LHCN-M2 (cell line): ENCODE measurements around the gene NAALADL1. TPM values are rescaled to one million over a fixed set of nuclear protein-coding genes. Genes with fewer than 3 reads are reported as not detected.

Experiments used
- DNase-seq: peaks from one replicate; pipeline ENCODE4 v3.0.0-alpha.2; 2012; ENCODE audit warnings: low read depth
- polyA plus RNA-seq: library from polyadenylated mRNA; unstranded; fragments of >200 nt; gene quantifications from one replicate; pipeline ENCODE4 v1.2.1, GENCODE V29; 2012; ENCODE audit warnings: missing spikeins
- total RNA-seq: library from RNA; depleted of rRNA; stranded (reverse); fragments of >200 nt; gene quantifications from 2 replicates; pipeline ENCODE4 v1.2.3, GENCODE V29; 2014; rRNA removed

NAALADL1 gene, protein sequence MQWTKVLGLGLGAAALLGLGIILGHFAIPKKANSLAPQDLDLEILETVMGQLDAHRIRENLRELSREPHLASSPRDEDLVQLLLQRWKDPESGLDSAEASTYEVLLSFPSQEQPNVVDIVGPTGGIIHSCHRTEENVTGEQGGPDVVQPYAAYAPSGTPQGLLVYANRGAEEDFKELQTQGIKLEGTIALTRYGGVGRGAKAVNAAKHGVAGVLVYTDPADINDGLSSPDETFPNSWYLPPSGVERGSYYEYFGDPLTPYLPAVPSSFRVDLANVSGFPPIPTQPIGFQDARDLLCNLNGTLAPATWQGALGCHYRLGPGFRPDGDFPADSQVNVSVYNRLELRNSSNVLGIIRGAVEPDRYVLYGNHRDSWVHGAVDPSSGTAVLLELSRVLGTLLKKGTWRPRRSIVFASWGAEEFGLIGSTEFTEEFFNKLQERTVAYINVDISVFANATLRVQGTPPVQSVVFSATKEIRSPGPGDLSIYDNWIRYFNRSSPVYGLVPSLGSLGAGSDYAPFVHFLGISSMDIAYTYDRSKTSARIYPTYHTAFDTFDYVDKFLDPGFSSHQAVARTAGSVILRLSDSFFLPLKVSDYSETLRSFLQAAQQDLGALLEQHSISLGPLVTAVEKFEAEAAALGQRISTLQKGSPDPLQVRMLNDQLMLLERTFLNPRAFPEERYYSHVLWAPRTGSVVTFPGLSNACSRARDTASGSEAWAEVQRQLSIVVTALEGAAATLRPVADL
- total RNA-seq, result not detected in 2 replicates
- not detected for polyA plus RNA-seq

DNA sequence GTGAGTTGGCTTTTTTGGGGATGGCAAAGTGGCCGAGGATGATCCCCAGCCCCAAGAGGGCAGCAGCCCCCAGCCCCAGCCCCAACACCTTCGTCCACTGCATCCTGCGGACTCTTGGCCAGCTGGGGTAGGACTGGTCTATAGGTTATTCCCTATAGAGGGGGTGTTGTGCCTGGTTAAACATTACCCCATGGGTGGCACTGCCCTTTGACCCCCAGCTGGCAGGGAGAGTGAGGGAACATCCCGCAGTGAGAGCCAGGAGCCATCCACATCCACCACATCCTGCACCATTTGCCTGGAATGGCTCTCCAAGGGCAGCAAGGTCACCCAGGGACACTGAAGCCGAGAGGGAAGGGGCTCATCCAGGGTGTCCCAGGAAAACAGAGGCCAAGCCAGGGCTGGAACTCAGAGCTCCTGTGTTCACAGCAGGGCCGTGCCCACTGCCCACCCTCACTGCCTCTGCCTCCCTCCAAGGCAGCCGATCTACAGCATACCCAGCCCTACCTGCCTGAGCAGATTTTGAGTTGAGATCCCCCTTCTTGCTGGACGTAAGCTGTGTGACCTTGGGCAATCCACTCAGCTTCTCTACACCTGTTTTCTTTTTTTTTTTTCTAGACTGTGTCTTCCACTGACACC is at the start of gene NAALADL1:
Gene NAALADL1, minus strand, starts transcription at position 135 of the 636 bp plus-strand sequence. Its CDS starts 32 bp downstream, at position 103.
- DNase-seq, result no peak

DNA sequence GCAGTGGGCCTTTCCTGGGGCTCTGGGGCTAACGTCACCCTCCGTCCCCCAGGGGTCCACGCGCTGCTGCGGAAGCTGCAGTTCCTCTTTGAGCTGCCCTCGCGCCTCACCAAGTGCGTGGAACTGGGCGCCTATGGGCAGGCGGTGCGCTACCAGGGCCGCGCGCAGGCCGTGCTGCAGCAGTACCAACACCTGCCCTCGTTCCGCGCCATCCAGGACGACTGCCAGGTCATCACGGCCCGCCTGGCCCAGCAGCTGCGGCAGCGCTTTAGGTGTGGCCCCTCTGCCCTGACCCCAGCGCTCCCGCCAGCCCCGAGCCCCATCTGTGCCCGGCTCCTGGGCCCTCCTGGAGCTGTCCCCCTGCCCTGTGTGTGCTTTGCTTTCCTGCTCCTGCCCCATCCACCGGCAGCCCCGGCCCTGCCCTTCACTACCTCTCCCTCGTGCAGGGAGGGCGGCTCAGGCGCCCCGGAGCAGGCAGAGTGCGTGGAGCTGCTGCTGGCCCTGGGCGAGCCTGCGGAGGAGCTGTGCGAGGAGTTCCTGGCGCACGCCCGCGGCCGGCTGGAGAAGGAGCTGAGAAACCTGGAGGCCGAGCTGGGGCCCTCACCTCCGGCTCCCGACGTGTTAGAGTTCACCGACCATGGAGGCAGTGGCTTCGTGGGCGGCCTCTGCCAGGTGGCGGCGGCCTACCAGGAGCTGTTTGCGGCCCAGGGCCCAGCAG is 49.6 kb upstream of the NAALADL1 start:
- no peak for DNase-seq

DNA sequence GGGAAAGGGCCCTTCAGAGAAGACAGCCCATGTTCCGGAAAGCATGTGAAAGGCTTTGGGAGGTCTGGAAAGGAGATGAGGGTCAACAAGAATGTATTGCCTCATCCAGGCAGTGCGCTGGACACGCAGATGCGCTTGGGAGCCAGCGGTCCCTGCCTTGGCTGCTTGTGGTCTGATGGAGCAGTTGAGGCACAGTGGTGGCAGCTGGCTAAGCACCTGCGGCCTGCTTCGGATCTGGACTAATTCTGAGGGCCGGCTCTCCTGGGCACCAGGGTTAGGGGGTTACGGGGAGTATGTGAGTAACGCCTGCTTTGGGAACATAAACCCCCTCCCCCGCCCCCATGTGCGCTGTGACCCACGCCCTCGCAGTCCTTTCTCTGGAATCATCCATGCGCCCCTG is 48.7 kb upstream of the NAALADL1 start:
- no peak for DNase-seq

DNA sequence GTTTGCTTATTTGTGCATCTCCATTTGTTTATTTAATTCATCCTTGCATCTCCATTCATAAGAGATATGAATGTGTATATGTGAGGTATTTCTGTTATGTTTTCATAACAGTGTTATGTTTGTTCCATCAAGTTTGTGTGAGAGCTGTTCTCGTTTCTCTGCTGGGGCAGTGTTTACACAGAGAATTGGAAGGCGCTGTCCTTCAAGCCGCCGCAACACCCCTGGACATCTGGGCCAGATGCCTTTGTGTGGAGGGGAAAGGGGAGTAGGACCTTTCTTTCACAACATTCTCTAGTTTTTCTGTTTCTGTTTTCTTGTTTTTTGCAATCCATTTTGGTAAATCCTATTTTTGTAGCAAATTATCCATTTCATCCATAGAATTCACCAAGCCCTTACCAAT is 46.3 kb upstream of the NAALADL1 start:
- DNase-seq, result no peak

DNA sequence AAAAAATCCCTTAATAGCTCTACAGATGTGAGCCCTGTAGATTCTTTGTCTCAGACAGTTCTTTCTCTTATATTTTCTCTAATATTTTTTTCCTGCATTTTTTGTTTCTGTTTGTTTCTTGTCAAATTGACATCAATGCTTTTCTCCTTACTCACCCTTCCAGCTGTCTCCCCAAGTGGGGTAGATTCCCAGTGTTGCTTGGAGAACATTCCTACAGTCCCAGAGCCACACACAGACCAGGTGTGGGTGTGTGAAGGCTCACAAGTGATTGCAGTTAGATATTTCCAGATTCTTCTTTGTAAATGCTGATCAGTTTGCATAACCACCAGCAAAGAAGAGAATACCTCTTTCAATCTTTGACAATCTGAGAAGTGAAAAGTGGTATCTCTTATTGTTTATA is 45.1 kb upstream of the NAALADL1 start:
- peak; percentile 71 for DNase-seq

DNA sequence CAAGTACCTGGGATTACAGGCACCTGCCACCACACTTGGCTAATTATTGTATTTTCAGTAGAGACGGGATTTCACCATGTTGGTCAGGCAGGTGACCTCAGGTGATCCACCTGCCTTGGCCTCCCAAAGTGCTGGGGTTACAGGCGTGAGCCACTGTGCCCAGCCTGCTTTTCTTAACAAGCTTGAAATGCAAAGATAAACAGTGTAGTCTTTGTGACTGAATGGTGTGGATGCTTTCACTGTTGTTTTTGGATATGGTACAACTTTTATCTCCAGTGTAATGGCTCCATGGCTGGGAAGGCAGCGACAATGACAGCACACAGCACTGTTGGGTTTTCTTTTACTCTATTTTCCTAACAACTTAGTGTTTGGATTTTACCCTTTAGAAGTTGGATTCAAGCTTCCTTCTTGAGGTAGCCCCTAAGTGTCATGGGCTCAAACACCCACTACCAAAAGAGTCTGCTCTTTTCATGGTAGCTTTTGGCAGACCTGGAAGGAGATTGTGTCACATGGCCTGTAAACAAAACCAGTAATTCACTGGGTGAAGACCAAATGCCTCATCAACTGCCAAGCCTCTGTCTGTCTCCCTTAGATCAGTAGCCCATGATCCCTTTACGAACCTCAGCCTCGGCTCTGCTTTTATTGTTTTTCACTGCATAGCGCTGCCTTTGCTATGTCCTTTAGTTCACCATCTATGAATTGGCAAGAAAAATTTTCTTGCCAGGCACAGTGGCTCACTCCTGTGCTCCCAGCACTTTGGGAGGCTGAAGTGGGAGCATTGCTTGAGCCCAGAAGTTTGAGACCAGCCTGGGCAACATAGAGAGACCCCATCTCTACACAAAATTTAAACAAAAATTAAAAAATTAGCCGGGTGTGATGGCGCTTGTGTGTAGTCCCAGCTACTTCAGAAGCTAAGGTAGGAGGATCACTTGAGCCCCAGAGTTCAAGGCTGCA is 44.1 kb upstream of the NAALADL1 start:
- no peak for DNase-seq

DNA sequence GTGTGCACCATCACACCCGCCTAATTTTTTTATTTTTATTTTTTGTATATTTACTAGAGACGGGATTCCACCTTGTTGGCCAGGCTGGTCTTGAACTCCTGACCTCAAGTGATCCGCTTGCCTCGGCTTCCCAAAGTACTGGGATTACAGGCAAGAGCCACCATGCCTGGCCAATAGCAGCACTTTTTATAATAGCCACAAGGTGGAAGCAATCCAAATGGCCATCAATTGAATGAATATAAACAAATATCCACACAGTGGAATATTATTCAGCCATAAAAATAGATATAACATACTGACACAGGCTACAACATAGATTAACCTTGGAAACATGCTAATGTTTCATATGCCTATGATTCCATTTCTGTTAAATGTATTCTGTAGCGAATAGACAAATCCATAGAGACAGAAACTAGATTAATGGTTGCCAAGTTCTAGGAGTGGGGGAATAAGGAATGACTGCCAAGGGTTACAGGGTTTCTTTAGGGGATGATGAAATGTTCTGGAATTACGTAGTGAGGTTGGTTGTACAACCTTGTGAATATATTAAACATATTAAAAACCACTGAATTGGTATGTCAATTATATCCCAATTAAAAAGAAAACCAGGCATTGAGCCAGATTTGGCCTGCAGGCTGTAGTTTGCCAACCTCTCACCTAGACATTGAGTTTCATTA is 42.5 kb upstream of the NAALADL1 start:
- DNase-seq, result no peak

DNA sequence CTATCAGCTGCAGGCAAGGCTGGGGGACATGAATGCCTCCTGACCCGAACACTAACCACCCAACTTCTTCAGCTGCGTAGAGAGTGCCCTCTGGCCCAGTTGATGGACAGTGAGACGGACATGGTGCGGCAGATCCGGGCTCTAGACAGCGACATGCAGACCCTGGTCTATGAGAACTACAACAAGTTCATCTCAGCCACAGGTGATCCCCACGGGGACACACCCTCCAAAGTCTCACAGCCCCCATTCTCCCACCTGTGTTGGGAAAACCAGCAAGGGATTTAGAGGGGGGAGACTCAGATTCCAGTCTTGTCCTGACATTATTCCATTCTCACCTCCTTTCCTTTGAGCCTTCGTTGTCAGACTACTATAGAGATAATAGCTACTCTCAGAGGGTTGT is 38.6 kb upstream of the NAALADL1 start:
- no peak for DNase-seq

DNA sequence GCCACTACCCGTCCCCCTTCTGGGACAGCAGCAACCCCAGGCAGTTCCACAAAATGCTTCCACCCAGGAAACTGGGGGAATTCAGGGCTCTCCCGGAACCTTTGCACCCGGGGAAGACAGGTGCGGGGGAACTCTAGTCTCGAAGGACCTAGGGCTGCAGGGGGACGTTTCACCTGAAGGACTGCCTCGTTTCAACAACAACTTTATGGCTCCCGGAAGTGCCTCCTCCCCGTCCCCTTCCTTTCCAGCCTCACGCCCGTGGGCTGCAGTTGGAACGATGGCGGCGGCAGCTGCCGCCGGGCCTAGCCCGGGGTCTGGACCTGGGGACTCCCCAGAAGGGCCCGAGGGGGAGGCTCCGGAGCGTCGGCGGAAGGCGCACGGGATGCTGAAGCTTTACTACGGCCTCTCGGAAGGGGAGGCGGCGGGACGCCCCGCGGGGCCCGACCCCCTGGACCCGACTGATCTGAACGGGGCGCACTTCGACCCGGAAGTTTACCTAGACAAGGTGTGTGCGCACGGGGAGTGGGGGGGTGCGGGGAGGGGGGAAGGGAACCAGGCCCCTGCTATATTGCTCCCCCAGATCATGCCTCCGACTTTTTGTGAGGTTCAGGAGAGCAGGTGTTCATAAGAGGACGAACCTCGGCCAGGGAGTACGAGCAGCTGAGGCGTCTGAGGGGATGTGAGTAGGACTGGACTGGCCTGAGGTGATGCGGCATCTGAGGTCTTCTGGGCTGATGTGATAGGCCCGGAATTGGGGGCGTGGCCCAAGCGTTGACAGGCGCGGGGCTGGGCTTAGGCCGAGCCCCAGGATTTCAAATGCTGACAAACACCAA is 37.8 kb upstream of the NAALADL1 start, which contains the start of gene VPS51:
Gene VPS51, plus strand, starts transcription at position 241 of the 833 bp plus-strand sequence. Its CDS starts 37 bp downstream, at position 278.
- peak; percentile 86 for DNase-seq

DNA sequence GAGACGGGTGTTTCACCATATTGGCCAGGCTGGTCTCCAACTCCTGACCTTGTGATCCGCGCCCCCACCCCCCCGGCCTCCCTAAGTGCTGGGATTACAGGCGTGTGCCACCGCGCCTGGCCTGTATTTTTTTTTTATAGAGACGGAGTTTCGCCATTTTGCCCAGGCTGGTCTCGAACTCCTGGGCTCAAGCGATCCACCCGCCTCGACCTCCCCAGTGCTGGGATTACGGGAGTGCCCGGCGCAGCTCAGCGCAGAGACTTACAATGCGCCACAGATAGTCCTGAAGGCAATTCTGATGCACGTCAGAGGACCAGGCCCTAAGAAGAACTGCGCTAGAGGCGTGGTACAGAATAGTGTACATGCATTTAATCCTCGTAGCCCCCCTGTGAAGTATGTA is 37.1 kb upstream of the NAALADL1 start:
- no peak for DNase-seq

DNA sequence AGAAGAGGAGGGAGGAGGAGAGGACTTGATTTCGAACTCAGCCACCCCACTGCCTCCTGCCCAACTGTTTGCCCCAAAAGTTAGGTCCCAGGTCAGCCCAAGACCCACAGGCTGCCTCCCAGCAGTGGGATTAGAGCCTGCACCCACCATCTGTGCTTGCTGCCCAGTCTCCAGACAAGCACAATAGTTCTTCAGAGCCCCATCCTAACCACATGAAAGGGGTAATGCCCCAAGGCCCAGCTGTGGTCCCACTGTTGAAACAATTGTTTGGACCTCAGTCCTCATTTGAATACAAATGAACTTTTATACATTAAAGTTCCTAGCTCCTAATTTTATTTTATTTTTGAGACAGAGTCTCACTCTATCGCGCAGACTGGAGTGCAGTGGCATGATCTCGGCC is 32.3 kb upstream of the NAALADL1 start:
- no peak for DNase-seq

DNA sequence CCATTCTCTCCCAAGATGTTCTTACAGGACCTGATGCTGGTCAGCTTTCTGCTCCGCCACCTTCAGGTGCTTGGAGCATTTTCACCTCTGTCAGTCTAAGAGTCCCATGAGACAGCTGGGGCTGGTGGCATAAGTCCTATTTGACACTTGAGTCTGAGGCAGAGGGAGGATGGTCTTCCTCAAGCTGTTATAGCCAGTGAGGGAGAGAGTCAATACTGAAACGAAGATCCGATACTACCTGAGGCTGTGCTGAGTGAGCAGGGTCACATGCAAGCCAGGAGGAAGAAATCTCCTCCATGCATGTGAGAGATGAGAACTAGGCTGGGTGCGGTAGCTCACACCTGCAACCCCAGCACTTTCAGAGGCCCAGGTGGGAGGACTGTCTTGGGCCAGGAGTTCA is 31.3 kb upstream of the NAALADL1 start:
- no peak for DNase-seq

DNA sequence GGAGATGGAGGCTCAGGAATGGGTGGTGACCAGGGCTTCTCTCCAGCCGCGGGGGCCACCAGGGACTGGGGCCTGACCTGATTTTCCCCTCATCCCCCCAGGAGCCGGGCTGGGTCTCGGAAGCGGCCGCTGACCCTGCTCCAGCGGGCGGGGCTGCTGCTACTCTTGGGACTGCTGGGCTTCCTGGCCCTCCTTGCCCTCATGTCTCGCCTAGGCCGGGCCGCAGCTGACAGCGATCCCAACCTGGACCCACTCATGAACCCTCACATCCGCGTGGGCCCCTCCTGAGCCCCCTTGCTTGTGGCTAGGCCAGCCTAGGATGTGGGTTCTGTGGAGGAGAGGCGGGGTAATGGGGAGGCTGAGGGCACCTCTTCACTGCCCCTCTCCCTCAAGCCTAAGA is 29.5 kb upstream of the NAALADL1 start:
- DNase-seq, result no peak

DNA sequence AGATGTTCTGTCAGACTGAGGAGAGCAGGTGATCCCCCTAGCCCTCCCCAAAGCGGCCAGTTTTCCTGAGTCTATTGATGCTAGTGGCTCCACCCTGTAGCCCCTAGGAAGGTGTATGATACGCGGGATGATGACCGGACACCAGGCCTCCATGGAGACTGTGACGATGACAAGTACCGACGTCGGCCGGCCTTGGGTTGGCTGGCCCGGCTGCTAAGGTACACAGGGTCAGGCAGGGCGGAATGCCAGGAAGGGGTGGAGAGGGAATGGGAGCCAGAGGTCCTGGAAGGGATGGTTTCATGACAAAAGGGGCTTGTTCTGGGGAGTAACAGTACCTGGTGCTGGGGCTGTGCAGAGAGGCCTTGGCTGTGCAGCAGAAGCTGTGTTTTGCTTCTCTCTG is 28.9 kb upstream of the NAALADL1 start:
- no peak for DNase-seq

DNA sequence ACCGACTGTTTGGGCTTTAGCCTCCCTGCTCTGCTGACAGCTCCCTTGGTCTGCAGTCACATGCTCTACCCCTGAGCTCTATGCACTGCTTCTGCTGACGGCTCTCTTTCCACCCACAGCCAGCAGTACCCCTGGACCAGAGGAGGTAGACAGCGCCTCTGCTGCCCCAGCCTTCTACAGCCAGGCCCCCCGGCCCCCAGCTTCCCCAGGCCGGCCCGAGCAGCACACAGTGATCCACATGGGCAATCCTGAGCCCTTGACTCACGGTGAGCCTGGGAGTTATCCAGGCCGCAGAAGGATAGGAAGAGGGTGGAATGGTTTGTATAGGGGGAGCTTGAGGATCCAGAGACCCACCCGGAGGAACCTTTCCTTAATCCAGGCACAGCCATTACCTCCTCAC is 28.5 kb upstream of the NAALADL1 start:
- DNase-seq, result no peak

DNA sequence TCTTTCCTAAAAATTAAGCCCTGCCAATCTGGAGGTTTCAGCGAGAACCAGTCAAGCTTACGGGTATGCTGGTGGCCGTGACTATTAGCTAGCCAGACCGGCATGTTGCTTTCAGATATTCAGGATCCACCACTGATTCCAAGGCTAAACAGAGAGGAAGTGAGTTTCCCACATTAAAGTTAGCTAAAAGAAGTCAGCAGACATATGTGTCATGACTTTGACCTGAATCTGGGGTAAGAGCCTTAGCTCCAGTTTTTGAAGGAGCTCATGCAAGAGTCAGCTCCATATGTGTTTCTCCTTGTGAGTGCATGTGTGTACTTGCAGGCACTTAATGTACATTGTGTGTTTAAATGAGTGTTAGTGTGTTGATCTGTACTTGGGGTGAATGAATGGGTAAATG is 27.1 kb upstream of the NAALADL1 start:
- DNase-seq, result no peak

DNA sequence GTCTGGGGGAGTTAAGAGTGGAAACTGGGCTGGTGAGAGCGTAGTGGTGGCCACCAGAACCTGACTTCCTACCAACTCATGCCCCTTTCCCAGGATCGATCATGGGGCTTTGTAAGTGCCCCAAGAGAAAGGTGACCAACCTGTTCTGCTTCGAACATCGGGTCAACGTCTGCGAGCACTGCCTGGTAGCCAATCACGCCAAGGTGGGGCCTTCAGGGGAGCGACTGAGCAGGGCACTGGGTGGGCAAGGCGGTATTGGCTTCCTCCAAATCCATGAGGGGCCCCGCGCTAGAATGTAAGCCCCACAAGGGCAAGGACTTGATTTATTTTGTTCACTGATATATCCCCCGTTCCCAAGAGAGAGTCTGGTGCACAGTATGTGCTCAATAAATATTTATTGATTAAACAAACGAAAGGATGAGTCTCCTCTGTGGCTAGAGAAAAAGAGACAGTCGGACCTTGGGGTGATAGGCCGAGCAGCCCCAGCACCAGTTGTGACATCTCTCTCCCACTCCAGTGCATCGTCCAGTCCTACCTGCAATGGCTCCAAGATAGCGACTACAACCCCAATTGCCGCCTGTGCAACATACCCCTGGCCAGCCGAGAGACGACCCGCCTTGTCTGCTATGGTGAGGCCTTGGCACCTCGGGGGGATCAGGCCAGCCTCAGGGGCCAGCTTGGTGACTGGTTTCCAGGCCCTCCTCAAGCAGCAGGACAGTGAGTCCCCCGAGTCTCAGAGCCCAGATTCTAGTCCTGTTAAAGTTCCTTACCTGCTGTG is 26.4 kb upstream of the NAALADL1 start:
- no peak for DNase-seq
